HepG2 (cell line): Measurements from ENCODE around the gene GMFB. TPM values are rescaled to one million over a fixed set of nuclear protein-coding genes. Genes with fewer than 3 reads are reported as not detected.

Experiments
- AFF4 ChIP-seq: sonication (generic); formaldehyde crosslinking; IDR thresholded peaks from 2 replicates; pipeline ENCODE4 v1.4.0; 2020; ENCODE audit warnings: missing genetic modification reagents
- EEA1 ChIP-seq: sonication (generic); formaldehyde crosslinking; IDR thresholded peaks from 2 replicates; pipeline ENCODE4 v1.5.1; 2020; ENCODE audit warnings: mild to moderate bottlenecking, missing genetic modification reagents, borderline replicate concordance
- HNRNPLL ChIP-seq: fragments of 200-400 bp; formaldehyde crosslinking; IDR thresholded peaks from 2 replicates; pipeline ENCODE4 v1.6.1; 2017; ENCODE audit warnings: mild to moderate bottlenecking, low read depth, low read length; ENCODE audit not compliant: poor library complexity, severe bottlenecking
- IRX3 ChIP-seq: sonication (generic); formaldehyde crosslinking; IDR thresholded peaks from 2 replicates; pipeline ENCODE4 v1.8.1; 2023; ENCODE audit warnings: mild to moderate bottlenecking, low read depth, missing genetic modification reagents, borderline replicate concordance
- NCOR1 ChIP-seq: fragments of 200-600 bp; sonication (generic); IDR thresholded peaks from 2 replicates; pipeline ENCODE4 v1.7.0; 2017; ENCODE audit warnings: antibody characterized with exemption, low read length, borderline replicate concordance
- NFATC3 ChIP-seq: sonication (generic); formaldehyde crosslinking; IDR thresholded peaks from 2 replicates; pipeline ENCODE4 v1.5.1; 2020; ENCODE audit warnings: mild to moderate bottlenecking, missing genetic modification reagents
- POLR2G ChIP-seq: fragments of 200-400 bp; formaldehyde crosslinking; IDR thresholded peaks from 2 replicates; pipeline ENCODE4 v1.6.1; 2018; ENCODE audit warnings: mild to moderate bottlenecking, low read depth, low read length, moderate library complexity
- STAG1 ChIP-seq: sonication (generic); formaldehyde crosslinking; IDR thresholded peaks from 2 replicates; pipeline ENCODE4 v1.4.0; 2020; ENCODE audit warnings: missing genetic modification reagents
- ZBTB38 ChIP-seq: sonication (generic); formaldehyde crosslinking; IDR thresholded peaks from 2 replicates; pipeline ENCODE4 v1.5.1; 2020; ENCODE audit warnings: mild to moderate bottlenecking, missing genetic modification reagents
- ZNF414 ChIP-seq: sonication (generic); formaldehyde crosslinking; IDR thresholded peaks from 2 replicates; pipeline ENCODE4 v1.5.0; 2020; ENCODE audit warnings: missing genetic modification reagents
- ZNF556 ChIP-seq: sonication (generic); formaldehyde crosslinking; IDR thresholded peaks from 2 replicates; pipeline ENCODE4 v1.4.0; 2020; ENCODE audit warnings: mild to moderate bottlenecking, missing genetic modification reagents, borderline replicate concordance
- ZNF891 ChIP-seq: sonication (generic); formaldehyde crosslinking; IDR thresholded peaks from 2 replicates; pipeline ENCODE4 v1.5.0; 2020; ENCODE audit warnings: mild to moderate bottlenecking, missing genetic modification reagents
- polyA plus RNA-seq, 8 experiments: library from polyadenylated mRNA; depleted of rRNA in 3 of 8; stranded (reverse) in 7 of 8; unstranded in 1 of 8; fragments of >200 nt; fragmentation: Illumina TruSeq in 4 of 8; extraction: Trizol in 4 of 8; gene quantifications; 2 replicates each; pipeline versions ENCODE4 v1.2.1 to v1.2.3, GENCODE V29; 2011 to 2016; ENCODE audit warnings: low read depth in 4 of 8, missing spikeins in 1 of 8, mixed read lengths in 1 of 8; ENCODE audit not compliant: insufficient read depth in 1 of 8
- total RNA-seq, 5 experiments: library from RNA; depleted of rRNA; stranded (reverse); fragments of >200 nt; fragmentation: Illumina TruSeq; extraction: Trizol; gene quantifications; 2 replicates each; pipeline ENCODE4 v1.2.3, GENCODE V29; 2016; ENCODE audit warnings: low read depth in 1 of 5
- TF ChIP-seq, protein P1 (sequence below): sonication (generic); formaldehyde crosslinking; IDR thresholded peaks from 2 replicates; pipeline ENCODE4 v1.8.0; 2022; ENCODE audit warnings: mild to moderate bottlenecking, missing genetic modification reagents; ENCODE audit not compliant: insufficient replicate concordance
- TF ChIP-seq, protein P2 (sequence below): conservative IDR thresholded peaks from 2 replicates; pipeline ENCODE4 v1.6.1; 2018; ENCODE audit warnings: missing genetic modification reagents
- TF ChIP-seq, protein P3 (sequence below): sonication (generic); formaldehyde crosslinking; IDR thresholded peaks from 2 replicates; pipeline ENCODE4 v1.4.0; 2020; ENCODE audit warnings: mild to moderate bottlenecking, low read depth, missing genetic modification reagents
- TF ChIP-seq, protein P4 (sequence below): IDR thresholded peaks from 2 replicates; pipeline ENCODE4 v1.6.1; 2016; ENCODE audit warnings: mild to moderate bottlenecking, missing biosample characterization, missing genetic modification reagents

GMFB gene
- total and polyA plus RNA-seq, 2 of the 13 experiments (the other 11 are each of a cell fraction or from before 2014, with no cell fraction given), result 17.3 to 68.2 TPM

- 0 out of 2 replicates have a peak, but pooled peaks have one; percentile 22 for TF ChIP-seq ZNF414 (CRISPR knock-in tag)
- no peak for TF ChIP-seq AFF4
- no peak; the same call in 1 of the 2 replicates for TF ChIP-seq ZNF556 (CRISPR knock-in tag)
- TF ChIP-seq IRX3, result peak; percentile 84; the same call in 1 of the 2 replicates
- TF ChIP-seq EEA1 (CRISPR knock-in tag), result no peak; the same call in 1 of the 2 replicates
- TF ChIP-seq, protein P1, sequence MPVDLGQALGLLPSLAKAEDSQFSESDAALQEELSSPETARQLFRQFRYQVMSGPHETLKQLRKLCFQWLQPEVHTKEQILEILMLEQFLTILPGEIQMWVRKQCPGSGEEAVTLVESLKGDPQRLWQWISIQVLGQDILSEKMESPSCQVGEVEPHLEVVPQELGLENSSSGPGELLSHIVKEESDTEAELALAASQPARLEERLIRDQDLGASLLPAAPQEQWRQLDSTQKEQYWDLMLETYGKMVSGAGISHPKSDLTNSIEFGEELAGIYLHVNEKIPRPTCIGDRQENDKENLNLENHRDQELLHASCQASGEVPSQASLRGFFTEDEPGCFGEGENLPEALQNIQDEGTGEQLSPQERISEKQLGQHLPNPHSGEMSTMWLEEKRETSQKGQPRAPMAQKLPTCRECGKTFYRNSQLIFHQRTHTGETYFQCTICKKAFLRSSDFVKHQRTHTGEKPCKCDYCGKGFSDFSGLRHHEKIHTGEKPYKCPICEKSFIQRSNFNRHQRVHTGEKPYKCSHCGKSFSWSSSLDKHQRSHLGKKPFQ (CRISPR knock-in tag), result no peak
- peak; percentile 83 for TF ChIP-seq HNRNPLL
- TF ChIP-seq, protein P2, sequence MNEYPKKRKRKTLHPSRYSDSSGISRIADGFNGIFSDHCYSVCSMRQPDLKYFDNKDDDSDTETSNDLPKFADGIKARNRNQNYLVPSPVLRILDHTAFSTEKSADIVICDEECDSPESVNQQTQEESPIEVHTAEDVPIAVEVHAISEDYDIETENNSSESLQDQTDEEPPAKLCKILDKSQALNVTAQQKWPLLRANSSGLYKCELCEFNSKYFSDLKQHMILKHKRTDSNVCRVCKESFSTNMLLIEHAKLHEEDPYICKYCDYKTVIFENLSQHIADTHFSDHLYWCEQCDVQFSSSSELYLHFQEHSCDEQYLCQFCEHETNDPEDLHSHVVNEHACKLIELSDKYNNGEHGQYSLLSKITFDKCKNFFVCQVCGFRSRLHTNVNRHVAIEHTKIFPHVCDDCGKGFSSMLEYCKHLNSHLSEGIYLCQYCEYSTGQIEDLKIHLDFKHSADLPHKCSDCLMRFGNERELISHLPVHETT (CRISPR knock-in tag), result peak; percentile 45; the same call in 1 of the 2 replicates
- 0 out of 2 replicates have a peak, but pooled peaks have one; percentile 20 for TF ChIP-seq NFATC3
- TF ChIP-seq, protein P3, sequence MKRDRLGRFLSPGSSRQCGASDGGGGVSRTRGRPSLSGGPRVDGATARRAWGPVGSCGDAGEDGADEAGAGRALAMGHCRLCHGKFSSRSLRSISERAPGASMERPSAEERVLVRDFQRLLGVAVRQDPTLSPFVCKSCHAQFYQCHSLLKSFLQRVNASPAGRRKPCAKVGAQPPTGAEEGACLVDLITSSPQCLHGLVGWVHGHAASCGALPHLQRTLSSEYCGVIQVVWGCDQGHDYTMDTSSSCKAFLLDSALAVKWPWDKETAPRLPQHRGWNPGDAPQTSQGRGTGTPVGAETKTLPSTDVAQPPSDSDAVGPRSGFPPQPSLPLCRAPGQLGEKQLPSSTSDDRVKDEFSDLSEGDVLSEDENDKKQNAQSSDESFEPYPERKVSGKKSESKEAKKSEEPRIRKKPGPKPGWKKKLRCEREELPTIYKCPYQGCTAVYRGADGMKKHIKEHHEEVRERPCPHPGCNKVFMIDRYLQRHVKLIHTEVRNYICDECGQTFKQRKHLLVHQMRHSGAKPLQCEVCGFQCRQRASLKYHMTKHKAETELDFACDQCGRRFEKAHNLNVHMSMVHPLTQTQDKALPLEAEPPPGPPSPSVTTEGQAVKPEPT (CRISPR knock-in tag), result 0 out of 2 replicates have a peak, but pooled peaks have one; percentile 69
- peak; percentile 32; the same call in 1 of the 2 replicates for TF ChIP-seq STAG1 (CRISPR knock-in tag)
- TF ChIP-seq NCOR1, result no peak
- peak; percentile 79; the same call in 1 of the 2 replicates for TF ChIP-seq ZBTB38 (CRISPR knock-in tag)
- TF ChIP-seq ZNF891 (CRISPR knock-in tag), result peak; percentile 88
- TF ChIP-seq, protein P4, sequence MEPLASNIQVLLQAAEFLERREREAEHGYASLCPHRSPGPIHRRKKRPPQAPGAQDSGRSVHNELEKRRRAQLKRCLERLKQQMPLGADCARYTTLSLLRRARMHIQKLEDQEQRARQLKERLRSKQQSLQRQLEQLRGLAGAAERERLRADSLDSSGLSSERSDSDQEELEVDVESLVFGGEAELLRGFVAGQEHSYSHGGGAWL (CRISPR knock-in tag), result peak; percentile 84; the same call in 1 of the 2 replicates
- peak; percentile 90 for TF ChIP-seq POLR2G
Measured at GRCh38 chr14:54440873-54441868, 47.6 kb downstream of the GMFB start, which contains the start of gene CNIH1 (continued).
